ENCODE measurements around the gene ZDHHC7.

DNA sequence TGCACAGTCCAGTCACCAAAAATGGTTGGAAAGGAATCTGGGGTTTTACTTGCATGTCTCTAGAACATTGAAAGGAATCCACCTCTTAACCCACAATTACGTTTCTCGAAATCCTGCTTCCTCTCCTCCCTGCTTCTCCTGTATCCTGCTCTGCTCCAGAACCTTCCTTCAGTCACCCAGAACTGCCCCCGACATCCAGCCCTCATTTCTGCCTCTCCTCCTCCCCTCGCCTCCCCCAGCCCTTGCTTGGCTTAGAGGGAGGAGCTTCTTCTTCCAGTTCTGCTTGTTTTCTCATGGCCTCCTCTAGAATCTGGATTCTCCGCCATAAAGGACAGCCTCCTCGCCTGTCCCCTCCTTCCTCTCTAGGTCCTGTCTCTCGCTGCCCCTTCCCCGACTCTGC lies 48.3 kb downstream of the ZDHHC7 start:
- TF ChIP-seq, protein P1, sequence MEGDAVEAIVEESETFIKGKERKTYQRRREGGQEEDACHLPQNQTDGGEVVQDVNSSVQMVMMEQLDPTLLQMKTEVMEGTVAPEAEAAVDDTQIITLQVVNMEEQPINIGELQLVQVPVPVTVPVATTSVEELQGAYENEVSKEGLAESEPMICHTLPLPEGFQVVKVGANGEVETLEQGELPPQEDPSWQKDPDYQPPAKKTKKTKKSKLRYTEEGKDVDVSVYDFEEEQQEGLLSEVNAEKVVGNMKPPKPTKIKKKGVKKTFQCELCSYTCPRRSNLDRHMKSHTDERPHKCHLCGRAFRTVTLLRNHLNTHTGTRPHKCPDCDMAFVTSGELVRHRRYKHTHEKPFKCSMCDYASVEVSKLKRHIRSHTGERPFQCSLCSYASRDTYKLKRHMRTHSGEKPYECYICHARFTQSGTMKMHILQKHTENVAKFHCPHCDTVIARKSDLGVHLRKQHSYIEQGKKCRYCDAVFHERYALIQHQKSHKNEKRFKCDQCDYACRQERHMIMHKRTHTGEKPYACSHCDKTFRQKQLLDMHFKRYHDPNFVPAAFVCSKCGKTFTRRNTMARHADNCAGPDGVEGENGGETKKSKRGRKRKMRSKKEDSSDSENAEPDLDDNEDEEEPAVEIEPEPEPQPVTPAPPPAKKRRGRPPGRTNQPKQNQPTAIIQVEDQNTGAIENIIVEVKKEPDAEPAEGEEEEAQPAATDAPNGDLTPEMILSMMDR (IDR thresholded peaks at IDR 0.05; ENCODE audit: low read depth, low read length) = no peak
- no peak for TF ChIP-seq EZH2phosphoT487 (IDR thresholded peaks at IDR 0.05; ENCODE audit: low read depth)
